ENCODE measurements around the gene DGKI. TPM values are rescaled to one million over a fixed set of nuclear protein-coding genes. Genes with fewer than 3 reads are reported as not detected.
"Not testable (repeated sequence)": the region's sequence is repeated elsewhere in the genome, so short reads cannot be mapped to it uniquely, and the experiment has no call there.

The DGKI gene
- total RNA-seq, 2 experiments from 2014 or later = 0.53 to 0.91 TPM

DNA sequence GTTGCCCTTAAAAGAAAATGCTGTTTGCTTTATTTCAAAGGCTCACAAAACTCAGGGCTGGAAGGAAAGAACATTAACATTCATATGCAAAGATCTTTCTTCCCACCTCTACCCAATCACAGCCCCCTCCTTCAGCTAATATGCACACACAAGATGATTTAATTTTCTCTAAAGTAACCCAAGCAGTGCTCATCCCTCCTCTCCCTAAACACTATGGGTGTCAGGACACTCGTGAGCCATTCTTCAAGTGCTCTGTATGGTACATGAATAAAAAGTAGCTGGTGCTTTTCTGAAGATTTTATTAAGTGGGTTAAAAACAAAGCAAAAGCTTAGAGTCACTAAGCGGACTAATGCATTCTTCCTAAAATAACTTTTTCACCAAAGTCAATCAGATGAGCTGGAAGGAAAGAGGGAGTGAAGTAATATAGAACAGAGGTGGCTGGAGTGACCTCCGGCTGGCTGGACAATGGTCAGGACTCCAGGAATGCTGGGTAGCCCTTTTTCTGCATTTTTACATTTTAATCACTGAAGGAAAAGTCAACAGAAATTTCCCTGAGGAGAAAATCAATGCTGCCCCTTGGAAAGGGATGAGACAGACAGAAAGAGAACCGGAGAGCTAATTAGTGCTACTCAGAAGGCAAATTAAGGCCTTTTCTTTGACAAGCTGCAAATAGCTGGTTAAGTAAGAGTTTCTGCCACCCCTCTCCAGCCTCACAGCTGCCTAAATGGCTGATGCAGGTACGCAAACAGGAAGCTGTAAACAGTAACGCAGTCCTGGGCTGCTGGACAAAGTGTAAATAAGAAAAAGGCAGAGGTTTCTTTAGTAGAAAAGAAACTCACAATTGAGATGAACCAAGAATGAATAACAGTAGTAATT, 6.6 kb downstream of the DGKI start:
- no peak overlapping the region for H3K27ac Mint-ChIP-seq
- no peak overlapping the region for H3K4me3 Mint-ChIP-seq
- no peaks in the 10 kb centered on the region for H3K4me1 Mint-ChIP-seq
- ChIA-PET CTCF (no interaction called here), POLR2A (no interaction called here)
- H3K36me3 Mint-ChIP-seq (ENCODE audit: low read depth) = no peaks in the 10 kb centered on the region
- peaks cover 34% of the 10 kb centered on the region for H3K27me3 Mint-ChIP-seq
- DNase-seq = no peak
- H3K9me3 Mint-ChIP-seq = no peaks in the 10 kb centered on the region

GRCh38 chr7:137838706-137839315, 8.0 kb downstream of the DGKI start:
- Mint-ChIP-seq H3K9me3 (no peaks in the 10 kb centered on the region), H3K36me3 (ENCODE audit: low read depth) (no peaks in the 10 kb centered on the region), H3K27me3 (peaks cover 24% of the 10 kb centered on the region), H3K4me3 (no peak overlapping the region), H3K27ac (no peak overlapping the region), H3K4me1 (no peaks in the 10 kb centered on the region)
- no peak for DNase-seq
- POLR2A ChIA-PET = no interaction called here
- CTCF ChIA-PET = no interaction called here

DNA sequence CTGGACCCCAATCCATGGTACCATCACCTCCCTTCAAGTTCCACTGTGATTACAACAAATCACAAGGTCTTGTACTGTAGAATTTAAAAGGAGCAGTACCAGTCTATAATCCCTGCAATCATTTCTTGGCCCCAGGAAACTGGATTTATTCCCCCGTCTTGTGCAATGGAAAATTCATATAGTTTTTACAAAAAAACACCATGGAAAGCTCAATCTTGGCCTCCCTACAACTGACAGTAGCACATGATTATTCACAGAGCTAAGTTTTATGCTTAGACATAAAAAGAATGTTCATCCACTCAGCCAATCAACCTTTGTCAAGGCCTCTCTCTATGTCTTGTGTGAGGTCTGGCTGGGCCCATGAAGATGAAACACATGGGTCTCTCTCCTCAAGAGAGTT, 10.2 kb downstream of the DGKI start:
- ChIA-PET CTCF (no interaction called here), POLR2A (interaction anchor here (1.0 kb wide), 1 partner anchor 10 kb away, joined by 3 read pairs; the partner anchor contains the start of gene DGKI)
- DNase-seq = no peak
- Mint-ChIP-seq H3K4me3 (no peak overlapping the region), H3K36me3 (ENCODE audit: low read depth) (no peaks in the 10 kb centered on the region), H3K27me3 (peaks cover 17% of the 10 kb centered on the region), H3K9me3 (peaks cover 12% of the 10 kb centered on the region), H3K4me1 (no peaks in the 10 kb centered on the region), H3K27ac (no peak overlapping the region)

GRCh38 chr7:137836113-137836509, 10.7 kb downstream of the DGKI start:
- no peak for DNase-seq
- H3K27me3 Mint-ChIP-seq = peaks cover 14% of the 10 kb centered on the region
- H3K9me3 Mint-ChIP-seq = peaks cover 15% of the 10 kb centered on the region
- H3K27ac Mint-ChIP-seq = no peak overlapping the region
- no peaks in the 10 kb centered on the region for H3K36me3 Mint-ChIP-seq (ENCODE audit: low read depth)
- ChIA-PET CTCF (no interaction called here), POLR2A (interaction anchor here (1.0 kb wide), 1 partner anchor 11 kb away, joined by 3 read pairs; the partner anchor contains the start of gene DGKI)
- H3K4me1 Mint-ChIP-seq = no peaks in the 10 kb centered on the region
- H3K4me3 Mint-ChIP-seq = no peak overlapping the region

- Mint-ChIP-seq H3K4me3 (no peak overlapping the region), H3K27ac (no peak overlapping the region), H3K36me3 (ENCODE audit: low read depth) (no peaks in the 10 kb centered on the region), H3K27me3 (peaks cover 14% of the 10 kb centered on the region), H3K9me3 (peaks cover 16% of the 10 kb centered on the region), H3K4me1 (no peaks in the 10 kb centered on the region)
- POLR2A ChIA-PET = interaction anchor here (1.0 kb wide), 1 partner anchor 11 kb away, joined by 3 read pairs; the partner anchor contains the start of gene DGKI
- no peak for DNase-seq
- CTCF ChIA-PET = interaction anchor here (1.0 kb wide), 1 partner anchor 39 kb away, joined by 4 read pairs; no protein-coding TSS in a partner anchor
These were observed 11.2 kb downstream of the DGKI start for GRCh38 chr7:137835486-137836112.

- H3K4me3 Mint-ChIP-seq = no peak overlapping the region
- H3K27ac Mint-ChIP-seq = no peak overlapping the region
- CTCF ChIA-PET = interaction anchor here (1.0 kb wide), 1 partner anchor 40 kb away, joined by 4 read pairs; no protein-coding TSS in a partner anchor
- no peak for DNase-seq
- peaks cover 16% of the 10 kb centered on the region for H3K9me3 Mint-ChIP-seq
- no peaks in the 10 kb centered on the region for H3K36me3 Mint-ChIP-seq (ENCODE audit: low read depth)
- POLR2A ChIA-PET = no interaction called here
- H3K27me3 Mint-ChIP-seq = peaks cover 12% of the 10 kb centered on the region
- H3K4me1 Mint-ChIP-seq = no peaks in the 10 kb centered on the region
These were observed 12.2 kb downstream of the DGKI start for GRCh38 chr7:137834552-137834951.

DNA sequence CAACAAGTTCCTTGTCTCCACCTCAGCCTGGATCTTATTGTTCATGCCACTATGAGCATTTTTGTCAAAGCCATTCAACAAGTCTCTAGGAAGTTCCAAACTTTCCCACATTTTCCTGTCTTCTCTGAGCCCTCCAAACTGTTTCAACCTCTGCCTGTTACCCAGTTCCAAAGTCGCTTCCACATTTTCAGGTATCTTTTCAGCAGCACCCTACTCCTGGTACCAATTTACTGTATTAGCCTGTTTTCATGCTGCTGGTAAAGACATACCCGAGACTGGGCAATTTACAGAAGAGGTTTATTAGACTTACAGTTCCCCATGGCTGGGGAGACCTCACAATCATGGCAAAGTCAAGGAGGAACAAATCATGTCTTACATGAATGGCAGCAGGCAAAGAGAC, 13.8 kb downstream of the DGKI start:
- Mint-ChIP-seq H3K9me3 (peaks cover 16% of the 10 kb centered on the region), H3K27me3 (peaks cover 16% of the 10 kb centered on the region)
- H3K27ac Mint-ChIP-seq; CTCF ChIA-PET; H3K36me3 Mint-ChIP-seq (ENCODE audit: low read depth); DNase-seq; H3K4me1 Mint-ChIP-seq; POLR2A ChIA-PET; H3K4me3 Mint-ChIP-seq: not testable (repeated sequence)

GRCh38 chr7:137832382-137832781, 14.4 kb downstream of the DGKI start:
- Mint-ChIP-seq H3K9me3 (peaks cover 16% of the 10 kb centered on the region), H3K27me3 (peaks cover 19% of the 10 kb centered on the region), H3K4me1 (no peaks in the 10 kb centered on the region), H3K4me3 (no peak overlapping the region), H3K27ac (no peak overlapping the region), H3K36me3 (ENCODE audit: low read depth) (no peaks in the 10 kb centered on the region)
- POLR2A ChIA-PET = no interaction called here
- DNase-seq = no peak
- CTCF ChIA-PET = no interaction called here

- CTCF ChIA-PET; H3K27ac Mint-ChIP-seq; POLR2A ChIA-PET; H3K4me3 Mint-ChIP-seq; H3K4me1 Mint-ChIP-seq; DNase-seq; H3K36me3 Mint-ChIP-seq (ENCODE audit: low read depth): not testable (repeated sequence)
- Mint-ChIP-seq H3K9me3 (peaks cover 16% of the 10 kb centered on the region), H3K27me3 (peaks cover 18% of the 10 kb centered on the region)
These were observed 15.2 kb downstream of the DGKI start for GRCh38 chr7:137831555-137831954.

GRCh38 chr7:137829337-137829992, 17.3 kb downstream of the DGKI start:
- Mint-ChIP-seq H3K27ac (no peak overlapping the region), H3K27me3 (peaks cover 13% of the 10 kb centered on the region), H3K9me3 (peaks cover 16% of the 10 kb centered on the region), H3K36me3 (ENCODE audit: low read depth) (no peaks in the 10 kb centered on the region), H3K4me3 (no peak overlapping the region), H3K4me1 (no peaks in the 10 kb centered on the region)
- no peak for DNase-seq
- CTCF ChIA-PET = no interaction called here
- POLR2A ChIA-PET = no interaction called here

- DNase-seq = no peak
- Mint-ChIP-seq H3K27me3 (peaks cover 13% of the 10 kb centered on the region), H3K4me1 (no peaks in the 10 kb centered on the region), H3K4me3 (no peak overlapping the region), H3K27ac (no peak overlapping the region), H3K9me3 (peaks cover 14% of the 10 kb centered on the region), H3K36me3 (ENCODE audit: low read depth) (no peaks in the 10 kb centered on the region)
- ChIA-PET CTCF (no interaction called here), POLR2A (no interaction called here)
These were observed 18.3 kb downstream of the DGKI start for GRCh38 chr7:137828456-137828855.

DNA sequence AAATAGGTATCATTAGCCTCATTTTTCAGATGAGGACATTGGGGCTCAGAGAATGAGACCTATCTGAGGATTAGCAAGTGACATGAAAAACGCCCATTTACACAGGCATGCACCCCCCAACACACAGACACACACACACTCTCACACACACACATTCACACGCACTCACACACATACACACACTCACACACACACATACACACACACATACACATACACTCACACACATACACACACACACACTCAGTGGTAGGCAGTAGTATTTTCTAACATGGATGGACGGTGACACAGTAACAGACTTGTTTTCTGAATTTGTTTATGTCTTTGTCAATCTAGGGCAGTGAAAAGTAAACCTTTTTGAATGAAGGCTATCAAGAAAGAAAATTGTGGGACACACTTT, 21.3 kb downstream of the DGKI start:
- Mint-ChIP-seq H3K27me3 (peaks cover 13% of the 10 kb centered on the region), H3K27ac (no peak overlapping the region), H3K4me1 (no peaks in the 10 kb centered on the region), H3K4me3 (no peak overlapping the region), H3K9me3 (no peaks in the 10 kb centered on the region), H3K36me3 (ENCODE audit: low read depth) (no peaks in the 10 kb centered on the region)
- no peak for DNase-seq
- ChIA-PET CTCF (interaction anchor here (0.9 kb wide), 1 partner anchor 8 kb away, joined by 3 read pairs; no protein-coding TSS in a partner anchor), POLR2A (no interaction called here)

All from activated CD4-positive, alpha-beta memory T cell treated with anti-CD3 and anti-CD28 coated beads, Interleukin-2, amount 10 ng/mL, durations not matched to agents 7 days and 5 days (primary cell).